OCI-LY7 (cell line): Measurements from ENCODE around the gene ZNF419.
"Not testable (repeated sequence)": the region's sequence is repeated elsewhere in the genome, so short reads cannot be mapped to it uniquely, and the experiment has no call there.

Experiments used
- CTCF ChIP-seq: fragments of 200-600 bp; sonication (generic); conservative IDR thresholded peaks from 2 replicates; pipeline ENCODE4 v1.5.1; 2014; ENCODE audit warnings: mild to moderate bottlenecking, antibody characterized with exemption, low read length, moderate library complexity, mixed read lengths
- EZH2phosphoT487 ChIP-seq: fragments of 200-600 bp; sonication (generic); IDR thresholded peaks from 2 replicates; pipeline ENCODE4 v1.6.1; 2018; ENCODE audit warnings: low read depth, borderline replicate concordance, mild to moderate bottlenecking, mixed run types, antibody characterized with exemption, low read length, moderate library complexity, mixed read lengths

GRCh38 chr19:57500400-57500799, 12.8 kb downstream of the ZNF419 start:
- not testable (repeated sequence) for TF ChIP-seq CTCF, EZH2phosphoT487
